Lung (tissue), 12 donors: ENCODE results near the gene DOCK8. TPM values are rescaled to one million over a fixed set of nuclear protein-coding genes. Genes with fewer than 3 reads are reported as not detected.
A peak's percentile ranks its signal among the peaks of the same experiment; 100 is the strongest.

Source experiments
- ATAC-seq: fragments of 200-7000 bp; cut with Tn5 transposase; one replicate; pipeline ENCODE4 v1.9.1; 2020; ENCODE audit warnings: moderate number of reproducible peaks; ENCODE audit not compliant: insufficient read depth, low FRiP score
- DNase-seq, 3 donors: peaks; one replicate each; pipeline ENCODE4 v3.0.0-alpha.2; 2013 to 2017
- H3K27ac ChIP-seq, 2 donors: one replicate each; pipeline ENCODE4 v1.5.1; 2013; ENCODE audit warnings: mild to moderate bottlenecking in 2 of 2, moderate library complexity in 2 of 2, control low read depth in 1 of 2, inconsistent platforms in 1 of 2, low read depth in 1 of 2, low read length in 1 of 2
- H3K27me3 ChIP-seq, 3 donors: one replicate each; pipeline ENCODE4 v1.5.1; 2013; ENCODE audit warnings: low read length in 2 of 3; ENCODE audit not compliant: control insufficient read depth in 3 of 3, insufficient read depth in 3 of 3
- H3K36me3 ChIP-seq, 4 donors: one replicate each; pipeline ENCODE4 v1.5.1; 2013; ENCODE audit warnings: low read length in 4 of 4, mild to moderate bottlenecking in 1 of 4, moderate library complexity in 1 of 4; ENCODE audit not compliant: control insufficient read depth in 4 of 4, insufficient read depth in 4 of 4
- H3K4me1 ChIP-seq, 5 donors: one replicate each; pipeline ENCODE4 v1.5.1; 2013; ENCODE audit warnings: low read length in 5 of 5, mild to moderate bottlenecking in 2 of 5, moderate library complexity in 1 of 5; ENCODE audit not compliant: control insufficient read depth in 5 of 5, insufficient read depth in 5 of 5
- H3K4me3 ChIP-seq: one replicate; pipeline ENCODE4 v1.5.1; 2013; ENCODE audit warnings: mild to moderate bottlenecking, control low read depth, moderate library complexity
- H3K9ac ChIP-seq, 2 donors: one replicate each; pipeline ENCODE4 v1.5.1; 2013; ENCODE audit warnings: low read length in 2 of 2, control low read depth in 1 of 2; ENCODE audit not compliant: insufficient read depth in 1 of 2
- H3K9me3 ChIP-seq, 4 donors: one replicate each; pipeline ENCODE4 v1.5.1; 2013; ENCODE audit warnings: low read length in 3 of 4, mild to moderate bottlenecking in 1 of 4, moderate library complexity in 1 of 4; ENCODE audit not compliant: control insufficient read depth in 4 of 4, insufficient read depth in 3 of 4
- WGBS, 2 donors: extraction: QIAGEN DNeasy Blood & Tissue Kit; methylation state at CpG; one replicate each; pipeline ENCODE4 v1.1.7; 2013; 5-methylcytosine and 5-hydroxymethylcytosine counted together
- polyA plus RNA-seq, 2 donors: library from polyadenylated mRNA; stranded (reverse); fragments of 200-250 nt; gene quantifications; one replicate each; pipeline ENCODE4 v1.2.1, GENCODE V29; 2013
- total RNA-seq, 2 donors: library from RNA; depleted of rRNA in 1 of 2; stranded (reverse); fragments of >200 nt in 1 of 2; gene quantifications; one replicate each; pipeline ENCODE4 v1.2.1, GENCODE V29; 2014 to 2021
- TF ChIP-seq, protein P1 (sequence below): IDR thresholded peaks from 2 replicates; pipeline ENCODE4 v1.5.1; 2012; ENCODE audit warnings: mild to moderate bottlenecking; ENCODE audit errors: control extremely low read depth, extremely low read depth
- donor health status: control.
- donor health status: control.
- donor health status: Bipolar disorder and iron deficiency.
- donor health status: healthy.
- donor health status: DM: yes; HTN: yes; CAD: no.

The DOCK8 gene
- total and polyA plus RNA-seq, 4 donors = 9.6 to 75.1 (median 27.3) TPM

DNA sequence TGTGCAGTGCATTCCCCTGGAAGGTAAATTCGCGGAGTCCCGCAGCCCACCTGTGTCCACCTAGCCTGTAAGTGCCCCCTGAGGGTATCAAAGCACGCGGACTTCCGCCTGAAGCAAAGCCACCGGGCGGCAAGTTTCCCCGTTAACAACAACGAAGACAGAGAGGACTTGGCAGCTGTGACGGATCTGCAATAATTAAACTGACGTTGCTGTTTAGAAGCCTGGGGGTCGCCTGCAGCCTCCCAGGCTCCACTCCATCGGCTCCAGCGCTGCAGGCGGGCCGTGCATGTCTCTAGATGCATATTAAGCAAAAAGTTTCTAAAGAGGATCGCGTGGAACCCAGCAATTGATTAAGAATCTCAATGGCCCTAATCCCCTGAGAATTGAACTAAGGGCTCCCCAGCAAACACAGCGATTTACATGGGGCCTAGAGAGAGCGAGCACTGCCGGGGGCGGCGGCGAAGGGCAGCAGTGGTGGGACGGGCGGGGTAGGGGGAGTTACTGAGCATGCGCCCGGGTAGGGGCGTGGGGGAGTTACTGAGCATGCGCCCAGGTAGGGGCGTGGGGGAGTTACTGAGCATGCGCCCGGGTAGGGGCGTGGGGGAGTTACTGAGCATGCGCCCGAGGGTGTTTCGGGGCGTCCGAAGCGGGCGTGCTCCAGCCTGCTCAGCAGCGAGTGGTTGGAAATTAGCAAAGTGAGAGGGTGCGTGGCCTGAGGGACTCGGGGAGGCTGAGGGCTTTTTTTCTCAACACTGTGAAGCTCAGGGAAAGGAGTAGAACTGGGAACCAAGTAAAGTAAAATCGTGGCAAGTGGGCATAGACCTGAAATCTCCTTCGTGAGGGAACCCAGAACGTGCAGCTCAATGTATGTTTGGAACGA, 255.2 kb downstream of the DOCK8 start:
- DNase-seq (peak; percentile 93 to 95 (median 93)), ATAC-seq (peak; percentile 92)
- H3K4me3 ChIP-seq = peak overlapping the region; percentile 50
- H3K9ac ChIP-seq = peak overlapping the region; percentile 25 to 89
- H3K27ac ChIP-seq = peak overlapping the region; percentile 78 to 81
- WGBS, 2 donors = 1 to 3% methylated on average over 49 of the region's 49 CpGs
- H3K27me3 ChIP-seq = no peaks in the 10 kb centered on the region
- no peaks in the 10 kb centered on the region for H3K36me3 ChIP-seq
- H3K4me1 ChIP-seq = peaks cover 0 to 31% (median 12%) of the 10 kb centered on the region in 5 donors
- TF ChIP-seq, protein P1, sequence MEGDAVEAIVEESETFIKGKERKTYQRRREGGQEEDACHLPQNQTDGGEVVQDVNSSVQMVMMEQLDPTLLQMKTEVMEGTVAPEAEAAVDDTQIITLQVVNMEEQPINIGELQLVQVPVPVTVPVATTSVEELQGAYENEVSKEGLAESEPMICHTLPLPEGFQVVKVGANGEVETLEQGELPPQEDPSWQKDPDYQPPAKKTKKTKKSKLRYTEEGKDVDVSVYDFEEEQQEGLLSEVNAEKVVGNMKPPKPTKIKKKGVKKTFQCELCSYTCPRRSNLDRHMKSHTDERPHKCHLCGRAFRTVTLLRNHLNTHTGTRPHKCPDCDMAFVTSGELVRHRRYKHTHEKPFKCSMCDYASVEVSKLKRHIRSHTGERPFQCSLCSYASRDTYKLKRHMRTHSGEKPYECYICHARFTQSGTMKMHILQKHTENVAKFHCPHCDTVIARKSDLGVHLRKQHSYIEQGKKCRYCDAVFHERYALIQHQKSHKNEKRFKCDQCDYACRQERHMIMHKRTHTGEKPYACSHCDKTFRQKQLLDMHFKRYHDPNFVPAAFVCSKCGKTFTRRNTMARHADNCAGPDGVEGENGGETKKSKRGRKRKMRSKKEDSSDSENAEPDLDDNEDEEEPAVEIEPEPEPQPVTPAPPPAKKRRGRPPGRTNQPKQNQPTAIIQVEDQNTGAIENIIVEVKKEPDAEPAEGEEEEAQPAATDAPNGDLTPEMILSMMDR = no peak
- no peaks in the 10 kb centered on the region for H3K9me3 ChIP-seq

GRCh38 chr9:470552-471194, 256.0 kb downstream of the DOCK8 start:
- H3K9ac ChIP-seq = peak overlapping the region; percentile 21 to 89
- H3K27ac ChIP-seq = peak overlapping the region; percentile 78 to 81
- 10 to 17% methylated on average over 9 of the region's 9 CpGs for WGBS, 2 donors
- ATAC-seq (no peak), DNase-seq (peak in 1 of 3 donors; percentile 26)
- no peaks in the 10 kb centered on the region for H3K36me3 ChIP-seq
- TF ChIP-seq, protein P1 = no peak
- no peaks in the 10 kb centered on the region for H3K9me3 ChIP-seq
- H3K27me3 ChIP-seq = no peaks in the 10 kb centered on the region
- H3K4me1 ChIP-seq = peaks cover 0 to 31% (median 11%) of the 10 kb centered on the region in 5 donors
- peak overlapping the region; percentile 9 for H3K4me3 ChIP-seq

DNA sequence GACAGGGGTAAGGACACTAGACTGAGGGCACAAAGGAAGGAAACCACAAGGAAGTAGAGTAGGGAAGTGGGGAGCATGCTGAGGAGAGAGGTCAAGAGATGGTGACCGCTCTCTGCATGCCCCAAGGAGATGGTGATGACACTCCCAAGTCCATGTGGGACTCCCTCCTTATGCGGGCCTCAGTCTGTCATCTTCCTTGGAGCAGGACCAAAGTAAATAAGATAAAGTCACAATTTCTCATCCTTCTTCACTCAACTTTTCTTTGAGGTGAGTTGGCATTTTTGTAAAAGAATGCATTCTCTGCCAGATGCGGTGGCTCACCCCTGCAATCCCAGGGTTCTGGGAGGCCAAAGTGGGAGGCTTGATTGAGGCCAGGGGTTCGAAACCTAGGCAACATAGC, 256.7 kb downstream of the DOCK8 start:
- Histone ChIP-seq H3K9me3 (no peaks in the 10 kb centered on the region), H3K4me3 (no peak overlapping the region), H3K4me1 (peaks cover 0 to 31% (median 9%) of the 10 kb centered on the region in 5 donors), H3K27me3 (no peaks in the 10 kb centered on the region), H3K27ac (peak overlapping the region in 1 of 2 donors; percentile 42), H3K36me3 (no peaks in the 10 kb centered on the region), H3K9ac (no peak overlapping the region)
- ATAC-seq = no peak
- no peak for DNase-seq
- WGBS, 2 donors = 80 to 82% methylated on average over 4 of the region's 4 CpGs
- TF ChIP-seq, protein P1 = no peak
